SK-N-SH treated with all-trans-retinoic acid at 6 μM for 48 hours (cell line): ENCODE results near the gene SFRP2.

ENCODE experiments used
- ARNTL ChIP-seq: fragments of 450-650 bp; formaldehyde crosslinking; IDR thresholded peaks from 2 replicates; pipeline ENCODE4 v1.5.0; 2020; ENCODE audit warnings: low read depth, mild to moderate bottlenecking, moderate library complexity, borderline replicate concordance
- CREB5 ChIP-seq: fragments of 250-450 bp; sonication (Bioruptor Pico); IDR thresholded peaks from 2 replicates; pipeline ENCODE4 v1.5.1; 2020; ENCODE audit warnings: low read depth, mild to moderate bottlenecking, moderate library complexity
- CSDC2 ChIP-seq: fragments of 250-450 bp; sonication (Bioruptor Pico); IDR thresholded peaks from 2 replicates; pipeline ENCODE4 v1.5.0; 2020; ENCODE audit warnings: mild to moderate bottlenecking, moderate library complexity
- PATZ1 ChIP-seq: fragments of 250-450 bp; sonication (Bioruptor Pico); IDR thresholded peaks from 2 replicates; pipeline ENCODE4 v1.8.0; 2020; ENCODE audit warnings: mild to moderate bottlenecking, moderate library complexity, borderline replicate concordance
- POU6F1 ChIP-seq: fragments of 250-450 bp; sonication (Bioruptor Pico); IDR thresholded peaks from 2 replicates; pipeline ENCODE4 v1.8.0; 2021; ENCODE audit warnings: low read depth, mild to moderate bottlenecking, moderate library complexity, borderline replicate concordance
- SNAI2 ChIP-seq: fragments of 250-450 bp; sonication (Bioruptor Pico); IDR thresholded peaks from 2 replicates; pipeline ENCODE4 v1.5.0; 2020; ENCODE audit warnings: mild to moderate bottlenecking, moderate library complexity
- TCF4 ChIP-seq: fragments of 250-450 bp; sonication (Bioruptor Pico); IDR thresholded peaks from 2 replicates; pipeline ENCODE4 v1.8.0; 2021; ENCODE audit warnings: mild to moderate bottlenecking, moderate library complexity, borderline replicate concordance
- TOX ChIP-seq: fragments of 250-450 bp; sonication (Bioruptor Pico); IDR thresholded peaks from 2 replicates; pipeline ENCODE4 v1.8.0; 2021; ENCODE audit warnings: mild to moderate bottlenecking, moderate library complexity, borderline replicate concordance
- ZC3H10 ChIP-seq: fragments of 250-450 bp; sonication (Bioruptor Pico); IDR thresholded peaks from 2 replicates; pipeline ENCODE4 v1.5.1; 2021; ENCODE audit warnings: mild to moderate bottlenecking, moderate library complexity
- ZFP30 ChIP-seq: fragments of 450-650 bp; formaldehyde crosslinking; IDR thresholded peaks from 2 replicates; pipeline ENCODE4 v1.5.0; 2022; ENCODE audit warnings: mild to moderate bottlenecking, moderate library complexity

- TF ChIP-seq PATZ1 (CRISPR knock-in tag) (no peak), CREB5 (CRISPR knock-in tag) (no peak), SNAI2 (CRISPR knock-in tag) (no peak), TCF4 (CRISPR knock-in tag) (no peak), TOX (CRISPR knock-in tag) (no peak), ARNTL (CRISPR knock-in tag) (no peak), ZC3H10 (CRISPR knock-in tag) (no peak), CSDC2 (CRISPR knock-in tag) (no peak), ZFP30 (CRISPR knock-in tag) (no peak), POU6F1 (CRISPR knock-in tag) (no peak)
These were observed 29.2 kb downstream of the SFRP2 start, which contains the start of gene RNF175 for GRCh38 chr4:153759407-153760316.
